ENCODE measurements around the gene IL9R.
"Not testable (repeated sequence)": the region's sequence is repeated elsewhere in the genome, so short reads cannot be mapped to it uniquely, and the experiment has no call there.

IL9R gene, protein sequence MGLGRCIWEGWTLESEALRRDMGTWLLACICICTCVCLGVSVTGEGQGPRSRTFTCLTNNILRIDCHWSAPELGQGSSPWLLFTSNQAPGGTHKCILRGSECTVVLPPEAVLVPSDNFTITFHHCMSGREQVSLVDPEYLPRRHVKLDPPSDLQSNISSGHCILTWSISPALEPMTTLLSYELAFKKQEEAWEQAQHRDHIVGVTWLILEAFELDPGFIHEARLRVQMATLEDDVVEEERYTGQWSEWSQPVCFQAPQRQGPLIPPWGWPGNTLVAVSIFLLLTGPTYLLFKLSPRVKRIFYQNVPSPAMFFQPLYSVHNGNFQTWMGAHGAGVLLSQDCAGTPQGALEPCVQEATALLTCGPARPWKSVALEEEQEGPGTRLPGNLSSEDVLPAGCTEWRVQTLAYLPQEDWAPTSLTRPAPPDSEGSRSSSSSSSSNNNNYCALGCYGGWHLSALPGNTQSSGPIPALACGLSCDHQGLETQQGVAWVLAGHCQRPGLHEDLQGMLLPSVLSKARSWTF

DNA sequence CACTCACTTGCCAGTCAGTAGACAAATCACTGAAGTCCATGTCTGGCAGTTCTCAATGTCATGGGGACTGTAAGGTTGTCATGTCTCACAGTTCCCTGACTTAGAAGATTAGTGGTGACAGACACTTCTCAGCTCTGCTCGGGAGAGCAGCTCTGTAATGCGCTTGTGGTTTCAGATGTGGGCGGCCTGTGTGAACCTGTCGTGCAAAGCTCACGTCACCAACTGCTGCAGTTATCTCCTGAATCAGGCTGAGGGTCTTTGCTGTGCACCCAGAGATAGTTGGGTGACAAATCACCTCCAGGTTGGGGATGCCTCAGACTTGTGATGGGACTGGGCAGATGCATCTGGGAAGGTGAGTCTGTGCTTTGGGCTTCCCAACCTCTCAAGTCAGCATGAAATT, at the start of gene IL9R:
TSS of gene IL9R (plus strand) at position 261 of the 400 bp plus-strand sequence. CDS start at position 325, 64 bp downstream.
- DNase-seq, result peak in 1 of 2 donors; percentile 28

DNA sequence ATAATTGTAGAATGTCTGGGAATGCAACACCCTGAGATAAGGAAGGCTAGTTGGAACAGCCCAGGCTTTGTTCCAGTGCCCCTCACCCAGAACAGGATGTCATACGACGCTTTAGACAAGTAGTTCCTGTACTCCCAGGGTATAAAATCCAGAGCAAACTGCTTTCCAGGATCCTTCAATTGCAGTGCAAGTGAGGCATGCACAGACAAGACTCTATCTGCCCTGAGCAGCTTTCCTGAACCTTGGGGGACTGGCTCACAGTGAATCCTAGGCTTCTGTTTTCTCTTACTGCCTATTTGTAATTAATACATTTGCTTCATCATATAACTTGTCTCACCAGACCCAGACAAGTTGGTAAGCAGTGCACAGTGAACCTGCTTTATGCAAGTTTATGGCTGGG, 48.4 kb upstream of the IL9R start:
- DNase-seq, result no peak

DNA sequence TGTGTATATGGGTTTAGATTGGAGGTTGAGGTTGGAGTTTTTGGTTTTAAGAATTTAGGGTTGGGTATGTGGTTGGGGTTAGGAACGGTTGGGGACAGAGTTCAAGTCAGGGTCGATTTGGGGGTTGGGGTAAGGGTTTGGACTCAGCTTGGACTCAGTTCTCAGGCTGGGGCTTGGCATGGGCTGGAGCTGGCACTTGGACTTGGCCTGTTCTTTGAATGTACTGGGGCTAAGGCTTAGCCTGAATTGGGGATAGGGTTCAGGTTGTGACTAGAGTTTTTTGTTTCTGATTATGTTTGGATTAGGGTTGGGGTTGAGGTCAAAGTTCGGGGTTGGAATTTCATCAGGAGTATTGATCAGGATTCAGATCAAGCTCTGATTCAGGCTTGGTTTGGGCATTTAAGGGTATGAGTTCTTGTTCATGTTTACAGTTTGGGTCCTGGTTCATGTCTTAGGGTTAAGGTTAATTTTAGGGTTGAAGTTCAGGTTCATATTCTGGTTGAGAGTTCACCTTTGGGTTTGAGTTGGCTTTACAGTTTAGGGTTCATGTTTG, 46.2 kb upstream of the IL9R start:
- no peak for DNase-seq

DNA sequence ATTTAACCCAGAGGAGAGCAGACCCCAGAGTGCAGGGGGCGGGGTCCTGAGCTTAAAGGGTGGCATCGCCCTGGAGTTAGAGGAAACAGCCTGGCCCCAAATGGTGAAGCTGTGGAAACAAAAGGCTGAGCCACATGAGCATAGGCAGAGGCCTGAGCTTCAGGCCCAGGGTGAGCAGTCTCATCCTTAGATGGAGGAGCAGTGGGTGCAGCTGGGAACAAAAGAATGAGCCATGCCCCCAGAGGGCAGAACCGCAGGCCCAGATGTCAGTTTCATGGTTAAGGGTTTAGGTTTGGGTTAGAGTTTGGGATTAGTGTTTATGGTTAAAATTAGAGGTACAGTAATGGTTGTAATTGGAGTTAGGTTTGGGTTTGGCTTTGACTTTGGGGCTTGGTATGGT, 44.4 kb upstream of the IL9R start:
- no peak for DNase-seq

DNA sequence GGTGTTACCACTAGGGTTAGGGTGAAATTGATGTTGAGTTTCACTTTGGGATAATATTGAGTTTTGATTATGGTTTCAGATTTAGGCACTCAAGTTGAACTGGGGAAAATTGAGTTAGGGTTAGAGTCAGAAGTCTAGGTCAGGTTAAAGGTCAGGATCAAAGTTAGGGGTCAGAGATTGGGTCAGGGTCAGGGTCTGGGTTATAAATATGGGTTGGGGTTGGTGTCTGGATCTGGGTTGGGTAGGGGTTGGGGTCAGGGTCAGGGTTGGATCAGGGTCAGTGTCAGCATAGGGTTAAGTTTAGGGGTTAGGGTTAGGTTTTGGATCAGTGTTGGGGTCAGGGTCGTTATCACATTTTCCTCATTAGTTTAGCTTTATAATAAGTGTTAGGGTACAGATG, 42.7 kb upstream of the IL9R start:
- no peak for DNase-seq

DNA sequence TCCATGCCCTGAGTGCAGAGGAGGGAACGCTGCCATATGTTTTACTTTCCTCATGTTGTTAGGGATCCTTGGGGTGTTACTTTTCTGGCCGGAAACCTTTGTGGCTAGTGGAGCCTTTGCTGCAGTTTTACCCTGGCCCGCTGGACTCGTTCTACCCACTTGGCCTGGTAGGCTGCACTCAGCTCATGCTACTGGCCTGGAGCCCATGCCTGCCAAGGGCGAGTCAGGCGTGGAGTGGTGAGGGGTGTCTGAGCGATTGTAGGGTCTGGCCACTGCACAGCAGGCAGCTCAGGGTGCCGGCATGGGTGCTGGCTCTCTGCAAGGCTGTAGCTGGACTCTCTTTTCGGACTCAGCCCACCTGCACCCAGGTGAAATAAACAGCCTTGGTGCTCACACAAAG, 41.4 kb upstream of the IL9R start:
- DNase-seq, result no peak

DNA sequence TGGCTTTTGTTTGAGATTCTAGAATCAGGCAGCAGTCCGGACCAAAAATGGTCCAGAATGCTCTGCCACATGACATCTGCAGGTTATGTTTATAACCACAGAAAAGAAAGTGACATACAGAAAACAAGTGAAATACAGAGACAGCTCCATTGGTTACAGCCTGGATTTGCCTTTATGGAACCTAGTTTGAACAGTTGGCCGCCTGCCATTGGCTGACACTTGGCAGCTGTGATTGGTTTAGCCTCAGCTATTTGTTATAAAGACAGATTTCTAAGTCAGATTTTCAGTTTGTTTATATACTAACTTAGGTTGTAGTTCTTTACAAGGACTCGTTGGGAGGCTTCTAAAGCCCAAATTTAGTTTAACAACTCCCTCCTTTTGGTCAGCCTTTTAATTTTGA, 40.8 kb upstream of the IL9R start:
- DNase-seq, result no peak

DNA sequence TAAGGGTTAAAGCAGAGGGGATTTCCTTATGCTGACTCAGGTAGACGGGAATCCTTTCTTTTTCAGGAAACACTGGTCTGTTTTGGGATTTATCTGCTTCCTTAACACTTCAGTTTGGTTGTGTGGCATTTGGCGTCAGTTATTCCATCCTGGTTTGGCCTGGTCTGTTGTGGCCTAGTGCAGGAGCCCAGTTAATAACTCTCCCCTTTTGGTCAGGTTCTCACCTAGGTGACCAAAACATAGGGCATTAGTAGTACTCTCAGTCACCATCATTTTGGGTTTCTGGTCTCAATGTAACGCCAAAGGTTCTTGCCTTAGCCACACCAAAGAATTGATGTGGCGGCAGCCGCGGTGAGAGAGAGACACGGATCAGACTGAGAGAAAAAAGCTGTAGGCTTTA, 39.7 kb upstream of the IL9R start:
- DNase-seq, result no peak

DNA sequence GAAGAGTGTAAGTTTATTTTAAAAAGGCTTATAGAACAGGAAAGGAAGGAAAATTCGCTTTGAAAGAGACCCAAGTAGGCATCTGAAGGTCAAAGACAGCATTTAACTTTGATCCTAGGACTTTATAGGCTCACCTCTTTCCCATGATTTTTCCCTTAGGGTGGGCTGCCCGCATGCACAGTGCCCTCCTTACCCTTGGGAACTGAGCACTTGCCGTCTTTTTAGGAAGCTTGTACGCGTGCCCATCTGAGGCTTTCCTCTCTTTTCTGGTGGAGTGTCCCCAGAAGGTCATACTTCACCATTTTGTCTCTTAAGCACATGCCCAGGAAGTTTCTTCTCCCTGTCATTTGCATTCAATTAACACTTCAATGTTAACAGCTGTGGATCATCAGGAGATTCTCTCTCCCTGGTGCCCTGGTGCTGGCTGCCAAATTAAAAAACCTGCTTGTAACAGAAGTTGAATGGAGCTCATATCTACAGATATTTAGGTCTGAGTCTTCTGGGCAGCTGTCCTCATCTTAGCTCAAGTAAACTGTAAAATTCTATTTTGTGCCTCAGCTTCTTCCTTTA, 38.4 kb upstream of the IL9R start:
- no peak for DNase-seq

DNA sequence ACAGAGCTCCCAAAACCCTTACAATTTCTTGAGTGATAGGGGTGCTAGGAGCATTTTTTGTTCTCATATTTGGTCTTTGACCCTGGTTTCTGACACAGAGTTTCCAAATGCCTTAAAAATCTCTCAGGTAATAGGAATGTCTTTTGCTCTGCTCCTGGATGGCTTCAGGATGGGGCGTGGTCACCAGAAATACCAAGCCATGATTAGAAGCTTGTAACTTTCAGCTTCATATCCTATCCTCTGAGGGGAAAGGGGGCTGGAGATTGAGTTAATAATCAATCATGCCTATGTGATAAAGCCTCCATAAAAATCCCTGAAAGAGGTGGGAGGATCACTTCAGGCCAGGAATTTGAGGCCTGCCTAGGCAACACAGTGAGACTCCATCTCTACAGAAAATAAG, 34.6 kb upstream of the IL9R start:
- no peak for DNase-seq

DNA sequence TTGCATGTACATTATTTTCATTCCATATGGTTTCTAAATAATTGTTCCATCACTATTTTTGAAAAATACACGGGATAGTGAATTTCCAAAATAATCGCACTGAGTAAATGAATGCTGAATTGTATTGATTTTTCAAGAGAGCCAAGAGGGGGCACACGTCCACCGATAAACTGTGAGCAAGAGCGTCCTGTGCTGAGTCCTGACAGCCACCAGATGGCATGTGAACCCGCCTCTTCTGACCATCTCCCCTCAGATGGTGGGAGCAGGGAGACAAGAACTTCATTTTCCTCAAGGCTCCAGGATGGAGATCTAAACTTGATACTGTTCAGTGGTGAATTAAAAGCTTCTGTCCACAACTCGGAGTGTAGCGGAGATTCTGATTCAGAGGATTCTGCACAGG, 30.6 kb upstream of the IL9R start:
- DNase-seq, result peak; percentile 16 to 37

DNA sequence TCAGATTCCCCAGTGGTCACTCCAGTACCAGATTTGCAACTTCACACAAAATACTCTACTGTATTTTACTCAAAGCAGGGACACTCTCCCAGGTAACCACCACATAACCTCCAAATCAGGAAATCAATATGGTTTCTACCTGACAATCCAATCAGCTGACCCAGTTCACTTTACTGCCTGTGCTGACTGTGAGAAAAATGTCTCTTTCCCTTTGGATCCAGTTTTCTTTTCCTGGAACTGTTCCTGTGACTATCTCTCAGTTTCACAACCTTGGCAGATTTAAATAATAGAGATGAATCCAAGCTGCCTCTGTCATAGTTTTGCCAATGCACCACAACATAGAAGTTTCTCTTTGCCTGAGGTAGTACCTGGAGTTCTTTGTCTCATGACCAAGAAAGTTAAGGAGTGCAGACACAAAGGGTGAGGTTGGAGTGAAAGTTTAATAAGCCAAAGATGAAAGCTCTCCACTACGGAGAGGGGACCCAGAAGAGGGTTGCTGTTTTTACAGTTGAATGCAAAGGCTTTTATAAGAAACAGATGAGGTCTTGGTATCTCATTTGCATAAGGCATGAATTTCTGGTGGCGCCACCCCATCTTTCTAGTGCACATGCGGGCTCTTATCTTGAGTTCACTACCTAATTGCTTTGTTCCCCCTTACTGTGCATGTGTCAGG, 29.7 kb upstream of the IL9R start:
- DNase-seq, result no peak

DNA sequence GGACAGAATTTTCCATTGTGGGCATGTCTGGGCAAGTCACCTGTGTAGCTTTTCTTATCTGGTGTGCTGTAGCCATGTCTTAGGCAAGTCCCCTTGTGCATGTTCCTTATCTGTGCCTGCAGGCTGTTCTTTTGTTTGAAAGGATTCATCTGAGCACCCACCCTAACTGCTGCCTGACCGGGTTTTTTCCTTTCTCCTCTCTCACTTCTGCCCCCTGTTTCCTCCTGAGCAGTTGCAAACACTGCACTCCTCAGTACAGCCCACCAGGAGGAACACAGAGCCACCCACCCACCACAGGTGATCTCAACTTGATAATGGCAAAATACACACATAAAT, 29.2 kb upstream of the IL9R start:
- DNase-seq, result no peak

DNA sequence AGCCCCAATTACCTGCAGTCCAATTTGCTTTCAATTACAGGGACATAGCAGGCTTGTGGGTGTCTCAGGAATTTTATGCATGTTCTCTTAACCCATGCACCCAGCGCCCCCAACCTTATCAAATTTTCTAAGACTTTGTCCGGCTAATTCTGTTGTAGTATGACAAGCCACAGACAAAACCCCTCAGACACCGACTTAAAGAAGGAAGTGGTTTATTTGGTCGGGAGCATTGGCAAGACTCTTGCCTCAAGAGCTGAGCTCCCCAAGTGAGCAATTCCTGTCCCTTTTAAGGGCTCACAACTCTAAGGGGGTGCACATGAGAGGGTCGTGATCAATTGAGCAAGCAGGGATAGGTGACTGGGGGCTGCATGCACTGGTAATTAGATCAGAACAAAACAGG, 28.7 kb upstream of the IL9R start:
- no peak for DNase-seq

DNA sequence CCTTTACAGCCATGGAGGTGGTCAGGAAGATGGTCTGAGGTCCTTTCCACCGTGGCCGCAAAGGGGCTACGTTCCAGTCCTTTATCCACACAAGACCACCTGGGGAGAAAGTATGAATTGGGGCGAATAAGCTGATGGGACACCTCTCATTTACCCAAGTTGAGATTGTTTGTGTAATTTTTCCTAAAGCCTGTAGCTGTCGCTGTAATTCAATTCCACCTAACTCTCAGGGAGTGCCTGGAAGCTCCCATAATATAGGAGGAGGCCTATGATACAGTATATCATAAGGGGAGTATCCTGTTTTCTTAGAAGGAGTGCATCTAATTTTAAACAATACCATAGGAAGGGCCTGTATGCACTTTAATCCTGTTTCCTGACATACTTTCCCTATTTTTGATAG, 25.8 kb upstream of the IL9R start:
- not testable (repeated sequence) for DNase-seq

DNA sequence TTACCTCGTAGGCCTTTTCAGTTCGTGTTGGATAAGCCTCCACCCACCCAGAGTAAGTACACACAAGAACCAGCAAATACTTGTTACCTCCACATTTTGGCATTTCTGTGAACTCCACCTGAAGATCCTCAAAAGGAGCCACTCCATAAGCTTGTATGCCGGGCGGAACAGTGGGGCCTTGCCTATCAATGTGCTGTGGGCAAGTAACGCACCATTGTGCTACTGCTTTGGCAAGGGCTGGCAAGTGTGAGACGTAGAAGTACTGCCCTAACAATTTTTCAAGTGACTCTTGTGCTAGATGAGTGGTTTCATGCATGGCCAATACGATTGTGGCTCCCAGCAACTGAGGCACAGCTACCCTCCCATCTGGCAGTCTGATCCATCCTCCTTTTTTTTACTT, 25.3 kb upstream of the IL9R start:
- not testable (repeated sequence) for DNase-seq

DNA sequence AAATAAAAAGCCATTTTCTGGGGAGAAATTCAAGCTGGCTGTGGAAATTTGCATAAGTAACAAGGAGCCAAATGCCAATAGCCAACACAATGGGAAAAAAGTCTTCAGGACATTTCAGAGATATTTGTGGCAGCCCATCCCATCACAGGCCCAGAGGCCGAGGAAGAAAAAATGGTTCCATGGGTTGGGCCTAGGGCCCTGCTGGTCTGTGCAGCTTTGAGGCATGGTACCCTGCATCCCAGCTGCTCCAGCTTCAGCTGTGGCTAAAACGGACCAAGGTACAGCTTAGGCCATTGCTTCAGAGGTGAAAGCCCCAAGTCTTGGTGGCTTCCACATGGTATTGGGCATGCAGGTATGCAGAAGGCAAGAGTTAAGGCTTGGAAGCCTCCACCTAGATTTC, 14.2 kb upstream of the IL9R start:
- DNase-seq, result no peak

DNA sequence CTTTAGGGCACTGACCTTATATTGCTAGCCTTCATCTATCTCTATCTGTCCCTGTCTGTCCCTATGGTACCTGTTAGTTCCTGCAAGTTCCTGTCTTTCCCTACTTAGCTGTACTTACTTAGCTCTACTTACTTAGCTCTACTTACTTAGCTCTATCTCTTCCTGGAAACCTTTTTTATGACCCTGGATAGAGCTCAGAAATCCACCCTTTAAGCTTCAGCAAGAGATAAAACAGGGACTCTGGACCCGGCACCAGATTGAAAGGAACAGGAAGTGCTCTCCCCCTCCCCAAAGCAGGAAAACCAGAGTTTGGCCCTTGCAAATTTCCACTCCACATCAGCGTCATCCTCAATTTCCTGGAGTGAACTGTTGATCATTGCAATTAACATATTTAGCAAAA, 12.3 kb upstream of the IL9R start:
- no peak for DNase-seq

DNA sequence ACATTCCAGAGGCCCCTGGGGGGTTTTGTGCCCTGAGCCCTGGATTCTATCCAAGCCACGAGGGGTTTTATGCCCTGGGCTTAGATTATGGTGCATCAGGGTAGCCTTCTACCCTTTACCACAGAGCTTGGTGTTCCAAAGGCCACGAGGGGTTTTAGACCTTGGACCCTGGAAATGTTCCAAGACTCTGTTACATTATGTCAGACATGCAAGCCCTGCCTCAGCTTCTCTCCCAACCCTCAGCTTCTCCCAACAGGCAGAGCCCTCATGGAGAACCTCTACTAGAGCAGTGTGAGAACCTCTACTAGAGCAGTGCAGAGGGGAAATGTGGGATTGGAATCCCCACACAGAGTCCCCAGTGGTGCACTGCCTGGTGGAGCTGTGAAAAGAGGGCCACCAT, 10.5 kb upstream of the IL9R start:
- not testable (repeated sequence) for DNase-seq

DNA sequence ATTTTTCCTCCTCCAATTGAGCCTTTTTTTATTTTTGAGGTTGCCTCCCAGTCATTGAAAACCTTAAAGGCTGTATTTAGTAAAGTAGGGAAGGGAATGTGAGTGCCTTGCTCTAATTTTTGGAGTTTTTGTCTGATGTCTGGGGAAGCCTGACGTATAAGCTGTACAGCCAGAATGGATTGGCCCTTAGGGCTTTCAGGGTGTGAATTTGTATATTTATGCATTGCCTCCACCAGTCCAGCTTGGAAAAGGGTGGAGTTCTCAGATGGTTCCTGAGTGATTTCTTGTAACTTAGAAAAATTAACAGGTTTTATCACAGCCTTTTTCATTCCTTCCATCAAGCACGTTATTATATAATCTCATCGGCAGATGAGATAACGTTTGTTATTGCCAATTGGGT, 8.6 kb upstream of the IL9R start:
- DNase-seq, result no peak

DNA sequence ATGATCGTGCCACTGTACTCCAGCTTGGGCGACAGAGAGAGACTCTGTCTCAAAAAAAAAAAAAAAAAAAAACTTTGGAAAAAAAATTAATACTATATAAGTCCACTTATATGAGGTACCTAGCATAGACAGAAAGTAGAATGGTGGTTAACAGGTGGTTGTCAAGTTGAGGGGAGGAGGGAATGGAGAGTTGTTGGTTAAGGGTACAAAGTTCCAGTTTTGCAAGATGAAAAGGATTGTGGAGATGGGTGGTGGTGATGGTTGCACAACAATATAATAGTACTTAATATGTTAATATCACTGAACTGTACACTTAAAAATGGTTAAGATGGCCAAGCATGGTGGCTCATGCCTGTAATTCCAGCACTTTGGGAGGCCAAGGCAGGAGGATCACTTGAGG, 4.1 kb upstream of the IL9R start:
- no peak for DNase-seq

DNA sequence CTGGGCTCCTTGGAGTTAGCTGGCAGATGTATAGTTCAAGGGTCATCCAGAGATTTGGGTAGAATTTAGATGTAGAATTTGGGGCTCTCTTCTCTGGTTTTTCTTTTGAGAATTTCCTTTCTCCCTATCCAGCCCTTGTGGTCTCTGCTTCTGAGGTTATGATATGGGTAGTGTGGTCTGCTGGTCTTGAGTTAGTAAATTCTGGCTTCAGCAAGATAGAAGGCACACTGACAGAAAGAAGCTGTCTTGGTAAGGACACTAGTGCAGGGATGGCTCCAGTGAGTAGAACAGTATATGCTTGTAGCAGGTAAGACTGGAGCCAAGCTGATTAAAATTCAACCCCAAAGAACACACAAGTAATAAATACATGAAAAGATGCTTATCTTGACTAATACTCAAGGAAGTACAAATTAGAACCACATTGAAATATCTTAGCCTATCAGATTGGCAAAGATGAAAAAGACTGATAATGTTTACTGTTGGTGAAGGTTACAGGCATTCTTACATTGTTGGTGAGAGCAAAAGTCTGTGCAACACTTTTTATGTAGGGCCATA, 2.1 kb upstream of the IL9R start:
- no peak for DNase-seq

DNA sequence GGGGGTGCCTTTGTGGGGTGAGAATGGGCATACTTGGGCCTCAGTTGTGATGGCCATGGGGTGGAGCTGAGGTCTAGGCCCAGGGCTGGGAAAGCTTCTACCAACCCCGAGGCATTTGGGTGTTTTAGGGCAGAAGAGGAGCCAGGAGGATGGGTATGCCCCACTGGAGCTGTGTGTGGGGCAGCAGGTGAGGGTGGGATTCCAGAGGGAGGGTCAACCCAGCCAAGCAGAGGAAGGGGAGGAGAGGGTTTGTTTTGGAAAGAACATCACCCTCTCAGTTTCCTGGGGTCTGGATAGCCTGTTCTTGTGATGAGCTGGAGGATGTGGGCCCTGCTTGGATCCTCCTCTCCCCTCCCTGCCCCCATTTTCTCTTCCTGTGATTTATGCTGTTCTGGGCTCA, 620 bp downstream of the IL9R start:
- no peak for DNase-seq
